A549 (cell line): Measurements from ENCODE around the gene C7. TPM values are rescaled to one million over a fixed set of nuclear protein-coding genes. Genes with fewer than 3 reads are reported as not detected.

Source experiments
- ATAC-seq, 2 experiments: fragments of 200-7000 bp in 1 of 2; fragments of >200 bp in 1 of 2; cut with Nextera tagmentation in 1 of 2; cut with Tn5 transposase in 1 of 2; 3 replicates each; pipeline versions ENCODE4 v1.8.0 to v1.9.1; 2018 to 2020; ENCODE audit warnings: mild to moderate bottlenecking in 1 of 2, moderate library complexity in 1 of 2
- CTCF ChIA-PET: fragments of 300-600 bp; sonication (Branson Sonifier 250); formaldehyde crosslinking; extraction: SDS; loops from one replicate; lab custom pipeline; 2021; ENCODE audit warnings: antibody characterized with exemption, inconsistent platforms; lab: Yijun Ruan, JAX
- POLR2A ChIA-PET: fragments of 350-600 bp; formaldehyde crosslinking; extraction: SDS; loops from one replicate; lab custom pipeline; 2021; ENCODE audit warnings: antibody characterized with exemption, inconsistent platforms; lab: Yijun Ruan, JAX
- DNase-seq, 2 experiments: peaks; one replicate each; pipeline versions ENCODE4 v3.0.0 to v3.0.0-alpha.2; 2011 to 2016; ENCODE audit warnings: low read depth in 1 of 2, low spot score in 1 of 2
- FAIRE-seq: peaks from 2 replicates; lab custom pipeline; 2011; peaks lifted over from hg19 to GRCh38; lab: Jason Lieb, UNC
- H3K27ac ChIP-seq, 2 experiments: fragments of >200 bp; sonication (Bioruptor Twin); formaldehyde crosslinking; 3 replicates each; pipeline ENCODE4 v1.5.1; 2016 to 2017
- H3K4me1 ChIP-seq: fragments of >200 bp; sonication (Bioruptor Twin); formaldehyde crosslinking; 3 replicates; pipeline ENCODE4 v1.6.1; 2016
- H3K4me2 ChIP-seq: fragments of >200 bp; sonication (Bioruptor Twin); formaldehyde crosslinking; 3 replicates; pipeline ENCODE4 v1.6.1; 2016
- H3K4me3 ChIP-seq: fragments of >200 bp; sonication (Bioruptor Twin); formaldehyde crosslinking; 3 replicates; pipeline ENCODE4 v1.5.1; 2016
- H3K9me3 ChIP-seq: fragments of >200 bp; sonication (Bioruptor Twin); formaldehyde crosslinking; 3 replicates; pipeline ENCODE4 v1.6.1; 2016
- CBX2 ChIP-seq: fragments of 200-600 bp; sonication (generic); IDR thresholded peaks from 2 replicates; pipeline ENCODE4 v1.6.1; 2016; ENCODE audit warnings: low read depth, mild to moderate bottlenecking, borderline replicate concordance
- CBX8 ChIP-seq: fragments of 200-600 bp; sonication (generic); IDR thresholded peaks from 2 replicates; pipeline ENCODE4 v1.6.1; 2016
- CEBPB ChIP-seq, 2 experiments: fragments of >200 bp in 1 of 2; sonication (Bioruptor Twin) in 1 of 2; formaldehyde crosslinking in 1 of 2; IDR thresholded peaks; 2 replicates each; pipeline ENCODE4 v1.6.1; 2012 to 2016
- CHD4 ChIP-seq: fragments of 200-600 bp; sonication (generic); IDR thresholded peaks from 2 replicates; pipeline ENCODE4 v1.6.1; 2016; ENCODE audit warnings: antibody characterized with exemption, mild to moderate bottlenecking, borderline replicate concordance
- EP300 ChIP-seq, 2 experiments: fragments of >200 bp; sonication (Bioruptor Twin); formaldehyde crosslinking; IDR thresholded peaks; 2 replicates in 1 of 2; 3 replicates in 1 of 2; pipeline ENCODE4 v1.6.1; 2016 to 2017
- FOSL2 ChIP-seq, 2 experiments: fragments of 450-650 bp in 1 of 2; fragments of >200 bp in 1 of 2; sonication (Bioruptor Twin) in 1 of 2; formaldehyde crosslinking; IDR thresholded peaks; 2 replicates each; pipeline versions ENCODE4 v1.5.0 to v1.6.1; 2016 to 2020; ENCODE audit warnings: mild to moderate bottlenecking in 1 of 2, moderate library complexity in 1 of 2
- GATA3 ChIP-seq: IDR thresholded peaks from 2 replicates; pipeline ENCODE4 v1.6.1; 2012; ENCODE audit warnings: borderline replicate concordance
- HEYL ChIP-seq: fragments of 250-450 bp; sonication (Bioruptor Pico); IDR thresholded peaks from 2 replicates; pipeline ENCODE4 v1.8.0; 2021; ENCODE audit warnings: mild to moderate bottlenecking, moderate library complexity
- HOXA7 ChIP-seq: fragments of 250-450 bp; sonication (Bioruptor Pico); IDR thresholded peaks from 2 replicates; pipeline ENCODE4 v1.5.0; 2020; ENCODE audit warnings: mild to moderate bottlenecking, moderate library complexity
- HOXB13 ChIP-seq: fragments of 250-450 bp; sonication (Bioruptor Pico); IDR thresholded peaks from 2 replicates; pipeline ENCODE4 v1.5.0; 2020; ENCODE audit warnings: low read depth, mild to moderate bottlenecking, moderate library complexity
- KDM1A ChIP-seq: fragments of 200-600 bp; sonication (generic); IDR thresholded peaks from 2 replicates; pipeline ENCODE4 v1.6.1; 2016; ENCODE audit warnings: low read depth, mild to moderate bottlenecking
- MAFK ChIP-seq: fragments of 450-650 bp; IDR thresholded peaks from 2 replicates; pipeline ENCODE4 v1.6.1; 2014; ENCODE audit not compliant: partially characterized antibody
- NFE2L2 ChIP-seq: fragments of 150-350 bp; conservative IDR thresholded peaks from 2 replicates; pipeline ENCODE4 v1.6.1; 2014; ENCODE audit warnings: low read length
- PHF8 ChIP-seq: fragments of 200-600 bp; sonication (generic); IDR thresholded peaks from 2 replicates; pipeline ENCODE4 v1.6.1; 2016; ENCODE audit warnings: low read depth, mild to moderate bottlenecking, antibody characterized with exemption, moderate library complexity, borderline replicate concordance
- POLR2A ChIP-seq: IDR thresholded peaks from 2 replicates; pipeline ENCODE4 v1.6.1; 2012; ENCODE audit warnings: mild to moderate bottlenecking, low read length
- POLR2AphosphoS2 ChIP-seq: conservative IDR thresholded peaks from 2 replicates; pipeline ENCODE4 v1.6.1; 2012; ENCODE audit warnings: low read length, improper control_type of control experiment, inconsistent platforms
- RCOR1 ChIP-seq: fragments of 150-350 bp; IDR thresholded peaks from 2 replicates; pipeline ENCODE4 v1.6.1; 2014; ENCODE audit warnings: antibody characterized with exemption, low read length, low read depth
- RNF2 ChIP-seq: fragments of 200-600 bp; sonication (generic); IDR thresholded peaks from 2 replicates; pipeline ENCODE4 v1.6.1; 2016; ENCODE audit warnings: low read depth, mild to moderate bottlenecking, antibody characterized with exemption, moderate library complexity, borderline replicate concordance
- SMC3 ChIP-seq: fragments of >200 bp; sonication (Bioruptor Twin); formaldehyde crosslinking; IDR thresholded peaks from 3 replicates; pipeline ENCODE4 v1.6.1; 2018; ENCODE audit warnings: inconsistent platforms
- SREBF2 ChIP-seq: fragments of 450-650 bp; IDR thresholded peaks from 2 replicates; pipeline ENCODE4 v1.6.1; 2014; ENCODE audit warnings: mild to moderate bottlenecking, moderate library complexity
- TP53 ChIP-seq: fragments of 250-450 bp; sonication (Bioruptor Pico); IDR thresholded peaks from 2 replicates; pipeline ENCODE4 v1.5.0; 2021; ENCODE audit warnings: mild to moderate bottlenecking, moderate library complexity
- ZC3H11A ChIP-seq: fragments of 450-650 bp; IDR thresholded peaks from 2 replicates; pipeline ENCODE4 v1.6.1; 2014; ENCODE audit warnings: antibody characterized with exemption, mild to moderate bottlenecking
- ZFP36 ChIP-seq: fragments of 450-650 bp; IDR thresholded peaks from 2 replicates; pipeline ENCODE4 v1.6.1; 2014; ENCODE audit warnings: borderline replicate concordance; ENCODE audit not compliant: partially characterized antibody
- WGBS: methylation state at CpG from one replicate; pipeline ENCODE4 v1.1.6; 2017; ENCODE audit errors: missing lambda C conversion rate; 5-methylcytosine and 5-hydroxymethylcytosine counted together
- polyA plus RNA-seq, 4 experiments: library from polyadenylated mRNA; depleted of rRNA in 3 of 4; stranded (reverse); fragments of >200 nt; fragmentation: RNase III in 1 of 4; extraction: RNeasy Plus Mini Kit Qiagen cat#74134 plus additional on column Dnase treatment in 1 of 4; gene quantifications; 2 replicates in 3 of 4; 3 replicates in 1 of 4; pipeline ENCODE4 v1.2.3, GENCODE V29; 2011 to 2017
- TF ChIP-seq, protein P1 (sequence below): IDR thresholded peaks from 2 replicates; pipeline ENCODE4 v1.6.1; 2012
- TF ChIP-seq, protein P2 (sequence below): fragments of >200 bp; sonication (Bioruptor Twin); formaldehyde crosslinking; IDR thresholded peaks from 2 replicates; pipeline ENCODE4 v1.6.1; 2016
- TF ChIP-seq, protein P3 (sequence below): IDR thresholded peaks from 2 replicates; pipeline ENCODE4 v1.6.1; 2012
- TF ChIP-seq, protein P4 (sequence below): fragments of 250-450 bp; sonication (Bioruptor Pico); IDR thresholded peaks from 2 replicates; pipeline ENCODE4 v1.5.0; 2021; ENCODE audit warnings: mild to moderate bottlenecking, moderate library complexity, borderline replicate concordance
- TF ChIP-seq, protein P5 (sequence below): IDR thresholded peaks from 2 replicates; pipeline ENCODE4 v1.6.1; 2012; ENCODE audit warnings: low read depth, borderline replicate concordance

The C7 gene
- polyA plus RNA-seq, 2 of the 4 experiments (the other 2 are of a cell fraction), result not detected

DNA sequence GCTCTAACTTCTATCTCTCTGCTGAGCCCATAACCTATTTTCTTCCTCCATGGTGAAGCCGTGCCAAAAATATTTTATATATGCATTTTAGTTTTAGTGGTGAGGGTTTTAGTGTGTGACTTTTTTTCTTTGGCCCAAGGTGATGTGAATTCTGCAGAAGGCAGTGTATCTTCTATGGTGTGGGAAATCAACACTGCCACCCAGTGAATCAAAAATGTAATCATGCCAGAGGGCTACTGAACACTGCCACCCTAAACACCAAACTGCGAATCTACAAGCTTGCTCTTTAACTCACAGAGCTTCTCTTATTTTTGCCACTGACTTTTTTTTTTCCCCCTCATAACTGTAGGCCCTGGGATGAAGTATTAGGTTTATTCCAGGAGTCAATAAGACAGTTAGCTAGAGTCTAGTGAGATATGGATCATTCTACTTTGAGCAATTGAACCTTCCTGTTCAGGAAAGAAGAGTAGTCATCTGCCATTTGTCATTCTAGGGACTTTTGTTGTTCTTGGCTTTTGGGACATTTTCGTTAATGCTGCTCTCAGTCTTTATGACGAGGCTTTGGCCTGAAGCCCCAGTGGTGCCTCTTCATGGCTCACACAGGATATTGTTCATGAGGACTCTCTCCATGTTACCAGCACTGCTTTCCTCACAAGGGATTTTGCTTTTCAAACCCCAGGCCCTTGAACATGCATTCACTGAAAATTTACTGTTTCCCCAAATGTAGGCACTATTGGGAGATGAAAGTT is 53.1 kb downstream of the C7 start:
- no peak for ATAC-seq
- DNase-seq, result no peak
- Histone ChIP-seq H3K9me3 (peaks cover 9% of the 10 kb centered on the region; the same call in 1 of the 3 replicates), H3K4me2 (no peak overlapping the region), H3K27ac (no peak overlapping the region), H3K4me1 (no peaks in the 10 kb centered on the region), H3K4me3 (no peak overlapping the region)
- FAIRE-seq, result no peak
- TF ChIP-seq POLR2A, result no peak
- no peak for TF ChIP-seq PHF8
- TF ChIP-seq, protein P1, sequence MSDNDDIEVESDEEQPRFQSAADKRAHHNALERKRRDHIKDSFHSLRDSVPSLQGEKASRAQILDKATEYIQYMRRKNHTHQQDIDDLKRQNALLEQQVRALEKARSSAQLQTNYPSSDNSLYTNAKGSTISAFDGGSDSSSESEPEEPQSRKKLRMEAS, result no peak
- no peak for TF ChIP-seq MAFK
- no peak for TF ChIP-seq KDM1A
- TF ChIP-seq CHD4, result no peak
- no peak for TF ChIP-seq SMC3
- TF ChIP-seq CBX8, result no peak
- TF ChIP-seq FOSL2 (IDR thresholded peaks at IDR 0.05), result no peak
- TF ChIP-seq FOSL2 (CRISPR knock-in tag; IDR thresholded peaks at IDR 0.05), result no peak
- no peak for TF ChIP-seq RCOR1
- TF ChIP-seq ZC3H11A, result no peak
- TF ChIP-seq, protein P2, sequence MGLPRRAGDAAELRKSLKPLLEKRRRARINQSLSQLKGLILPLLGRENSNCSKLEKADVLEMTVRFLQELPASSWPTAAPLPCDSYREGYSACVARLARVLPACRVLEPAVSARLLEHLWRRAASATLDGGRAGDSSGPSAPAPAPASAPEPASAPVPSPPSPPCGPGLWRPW, result no peak
- TF ChIP-seq HEYL (CRISPR knock-in tag), result no peak
- TF ChIP-seq, protein P3, sequence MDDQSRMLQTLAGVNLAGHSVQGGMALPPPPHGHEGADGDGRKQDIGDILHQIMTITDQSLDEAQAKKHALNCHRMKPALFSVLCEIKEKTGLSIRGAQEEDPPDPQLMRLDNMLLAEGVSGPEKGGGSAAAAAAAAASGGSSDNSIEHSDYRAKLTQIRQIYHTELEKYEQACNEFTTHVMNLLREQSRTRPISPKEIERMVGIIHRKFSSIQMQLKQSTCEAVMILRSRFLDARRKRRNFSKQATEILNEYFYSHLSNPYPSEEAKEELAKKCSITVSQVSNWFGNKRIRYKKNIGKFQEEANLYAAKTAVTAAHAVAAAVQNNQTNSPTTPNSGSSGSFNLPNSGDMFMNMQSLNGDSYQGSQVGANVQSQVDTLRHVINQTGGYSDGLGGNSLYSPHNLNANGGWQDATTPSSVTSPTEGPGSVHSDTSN, result no peak
- ChIA-PET CTCF (interaction anchor here (0.6 kb wide), 2 partner anchors 15 to 865 kb away, joined by 3 read pairs; no protein-coding TSS in a partner anchor), POLR2A (no interaction called here)
- 23% methylated on average over 4 of the region's 4 CpGs for WGBS

DNA sequence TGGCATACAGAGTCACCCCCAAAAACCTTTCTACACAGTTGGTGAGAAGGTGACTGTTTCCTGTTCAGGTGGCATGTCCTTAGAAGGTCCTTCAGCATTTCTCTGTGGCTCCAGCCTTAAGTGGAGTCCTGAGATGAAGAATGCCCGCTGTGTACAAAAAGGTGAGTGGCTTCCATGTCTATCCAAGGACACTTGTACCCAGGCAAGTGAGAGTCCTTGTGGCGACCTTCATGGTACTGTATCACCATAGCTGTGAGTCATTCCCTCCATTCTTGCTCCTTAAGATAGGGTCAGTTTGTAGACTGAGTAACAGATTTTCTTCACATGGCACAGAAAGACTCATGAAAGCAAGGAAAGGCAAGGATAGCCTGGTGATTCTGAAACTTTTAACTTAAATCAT is 63.1 kb downstream of the C7 start:
- POLR2A ChIA-PET, result no interaction called here
- H3K4me1 ChIP-seq, result no peaks in the 10 kb centered on the region
- H3K27ac ChIP-seq, result no peak overlapping the region
- no peak for ATAC-seq
- WGBS, result 11% methylated on average over 2 of the region's 2 CpGs
- DNase-seq, result no peak
- H3K9me3 ChIP-seq, result no peaks in the 10 kb centered on the region
- no peak overlapping the region for H3K4me2 ChIP-seq
- CTCF ChIA-PET, result no interaction called here
- no peak for FAIRE-seq
- TF ChIP-seq, protein P4, sequence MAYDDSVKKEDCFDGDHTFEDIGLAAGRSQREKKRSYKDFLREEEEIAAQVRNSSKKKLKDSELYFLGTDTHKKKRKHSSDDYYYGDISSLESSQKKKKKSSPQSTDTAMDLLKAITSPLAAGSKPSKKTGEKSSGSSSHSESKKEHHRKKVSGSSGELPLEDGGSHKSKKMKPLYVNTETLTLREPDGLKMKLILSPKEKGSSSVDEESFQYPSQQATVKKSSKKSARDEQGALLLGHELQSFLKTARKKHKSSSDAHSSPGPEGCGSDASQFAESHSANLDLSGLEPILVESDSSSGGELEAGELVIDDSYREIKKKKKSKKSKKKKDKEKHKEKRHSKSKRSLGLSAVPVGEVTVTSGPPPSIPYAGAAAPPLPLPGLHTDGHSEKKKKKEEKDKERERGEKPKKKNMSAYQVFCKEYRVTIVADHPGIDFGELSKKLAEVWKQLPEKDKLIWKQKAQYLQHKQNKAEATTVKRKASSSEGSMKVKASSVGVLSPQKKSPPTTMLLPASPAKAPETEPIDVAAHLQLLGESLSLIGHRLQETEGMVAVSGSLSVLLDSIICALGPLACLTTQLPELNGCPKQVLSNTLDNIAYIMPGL (CRISPR knock-in tag), result no peak
- TF ChIP-seq NFE2L2 (no peak), GATA3 (no peak), HOXA7 (CRISPR knock-in tag) (no peak), PHF8 (no peak), HOXB13 (CRISPR knock-in tag) (no peak), RNF2 (no peak), TP53 (CRISPR knock-in tag) (no peak), CEBPB (IDR thresholded peaks at IDR 0.05) (no peak), POLR2AphosphoS2 (no peak), SREBF2 (no peak), CHD4 (no peak), EP300 (IDR thresholded peaks at IDR 0.05) (no peak), CBX2 (no peak), POLR2A (no peak), ZFP36 (no peak)
- TF ChIP-seq, protein P1, result no peak
- TF ChIP-seq, protein P3, result no peak
- TF ChIP-seq, protein P2, result no peak
- TF ChIP-seq, protein P5, sequence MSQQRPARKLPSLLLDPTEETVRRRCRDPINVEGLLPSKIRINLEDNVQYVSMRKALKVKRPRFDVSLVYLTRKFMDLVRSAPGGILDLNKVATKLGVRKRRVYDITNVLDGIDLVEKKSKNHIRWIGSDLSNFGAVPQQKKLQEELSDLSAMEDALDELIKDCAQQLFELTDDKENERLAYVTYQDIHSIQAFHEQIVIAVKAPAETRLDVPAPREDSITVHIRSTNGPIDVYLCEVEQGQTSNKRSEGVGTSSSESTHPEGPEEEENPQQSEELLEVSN, result no peak
- TF ChIP-seq, all 56 proteins: peak for 0
- no peak overlapping the region for H3K4me3 ChIP-seq
